Right lobe of liver (tissue), 4 donors: ENCODE measurements around the gene SNPH.

Experiments used
- POLR2A ChIP-seq: fragments of 450-650 bp; IDR thresholded peaks from one replicate; pipeline ENCODE4 v1.6.1; 2017; ENCODE audit warnings: antibody characterized with exemption, mild to moderate bottlenecking
- TF ChIP-seq, protein P1 (sequence below), 4 donors: fragments of 200-600 bp in 3 of 4; fragments of 450-650 bp in 1 of 4; IDR thresholded peaks; one replicate each; pipeline versions ENCODE4 v1.5.1 to v1.8.0; 2016 to 2022; ENCODE audit warnings: antibody characterized with exemption in 4 of 4, mild to moderate bottlenecking in 2 of 4
- donor health status: DM: no; HTN: no; CAD: no.
- donor health status: DM: no; HTN: no; CAD: no.
- donor health status: DM: no; HTN: yes; CAD: no.

DNA sequence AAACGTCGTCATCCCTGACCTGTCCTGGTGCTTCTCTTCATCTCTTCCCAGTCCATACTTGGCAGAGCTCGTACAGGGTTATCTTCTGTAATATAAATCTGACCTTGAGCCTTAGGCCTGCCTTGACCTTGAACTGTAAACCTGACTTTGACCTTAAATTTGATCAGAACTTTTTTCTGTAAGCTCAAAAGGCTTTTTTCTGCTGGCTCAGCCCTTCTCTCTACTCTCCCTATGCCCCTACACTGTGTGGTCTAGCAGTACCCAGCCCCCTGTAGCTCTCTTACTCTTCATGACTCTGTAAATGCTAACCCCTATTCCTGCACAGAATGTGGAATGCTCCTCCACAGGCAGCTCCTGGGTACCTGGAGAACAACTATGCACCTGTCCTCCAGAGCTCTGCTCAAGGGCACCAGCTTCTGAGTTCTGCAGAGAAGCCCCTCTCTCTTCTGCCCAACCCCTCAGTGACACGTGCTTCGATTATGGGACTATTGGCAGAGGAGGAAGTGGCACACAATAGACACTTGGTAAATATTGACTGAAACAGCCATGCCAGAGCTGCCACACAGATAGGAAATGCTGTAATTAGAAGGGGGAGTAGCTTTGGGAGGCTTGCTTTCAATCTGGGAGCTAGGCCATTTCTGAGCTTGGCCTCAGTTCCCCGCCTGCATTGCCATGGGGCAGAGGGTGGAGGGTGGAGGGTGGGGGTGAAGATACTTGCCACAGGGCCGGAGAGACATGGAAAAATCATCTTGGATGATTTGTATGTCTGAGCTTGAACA is 15.4 kb downstream of the SNPH start:
- TF ChIP-seq, protein P1, sequence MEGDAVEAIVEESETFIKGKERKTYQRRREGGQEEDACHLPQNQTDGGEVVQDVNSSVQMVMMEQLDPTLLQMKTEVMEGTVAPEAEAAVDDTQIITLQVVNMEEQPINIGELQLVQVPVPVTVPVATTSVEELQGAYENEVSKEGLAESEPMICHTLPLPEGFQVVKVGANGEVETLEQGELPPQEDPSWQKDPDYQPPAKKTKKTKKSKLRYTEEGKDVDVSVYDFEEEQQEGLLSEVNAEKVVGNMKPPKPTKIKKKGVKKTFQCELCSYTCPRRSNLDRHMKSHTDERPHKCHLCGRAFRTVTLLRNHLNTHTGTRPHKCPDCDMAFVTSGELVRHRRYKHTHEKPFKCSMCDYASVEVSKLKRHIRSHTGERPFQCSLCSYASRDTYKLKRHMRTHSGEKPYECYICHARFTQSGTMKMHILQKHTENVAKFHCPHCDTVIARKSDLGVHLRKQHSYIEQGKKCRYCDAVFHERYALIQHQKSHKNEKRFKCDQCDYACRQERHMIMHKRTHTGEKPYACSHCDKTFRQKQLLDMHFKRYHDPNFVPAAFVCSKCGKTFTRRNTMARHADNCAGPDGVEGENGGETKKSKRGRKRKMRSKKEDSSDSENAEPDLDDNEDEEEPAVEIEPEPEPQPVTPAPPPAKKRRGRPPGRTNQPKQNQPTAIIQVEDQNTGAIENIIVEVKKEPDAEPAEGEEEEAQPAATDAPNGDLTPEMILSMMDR (IDR thresholded peaks at IDR 0.05), result no peak
- TF ChIP-seq POLR2A, result no peak
